ENCODE results near the gene BRD7.

GRCh38 chr16:50313596-50314478 lies 55.0 kb downstream of the BRD7 start:
- no peak for TF ChIP-seq YY1 (IDR thresholded peaks at IDR 0.05; ENCODE audit: insufficient read depth, insufficient read length)
- TF ChIP-seq SUZ12 (IDR thresholded peaks at IDR 0.05; ENCODE audit: extremely low read depth, insufficient read depth, insufficient read length) = no peak
- TF ChIP-seq ZNF274 (IDR thresholded peaks at IDR 0.05; ENCODE audit: low read depth, low read length) = no peak

Measured in NT2/D1 (cell line).